NK-92 treated with Interleukin-12 subunit alpha and Interleukin-12 subunit beta, amount 100 ng/mL, for 24 hours (cell line): ENCODE data around the gene PIGU.
"Not testable (repeated sequence)": the region's sequence is repeated elsewhere in the genome, so short reads cannot be mapped to it uniquely, and the experiment has no call there.

ENCODE experiments used
- DNase-seq: peaks from one replicate; lab custom pipeline; 2025; lab: John Stamatoyannopoulos, UW

Gene PIGU

GRCh38 chr20:34531608-34532265 lies 145.2 kb downstream of the PIGU start:
- no peak for DNase-seq

DNA sequence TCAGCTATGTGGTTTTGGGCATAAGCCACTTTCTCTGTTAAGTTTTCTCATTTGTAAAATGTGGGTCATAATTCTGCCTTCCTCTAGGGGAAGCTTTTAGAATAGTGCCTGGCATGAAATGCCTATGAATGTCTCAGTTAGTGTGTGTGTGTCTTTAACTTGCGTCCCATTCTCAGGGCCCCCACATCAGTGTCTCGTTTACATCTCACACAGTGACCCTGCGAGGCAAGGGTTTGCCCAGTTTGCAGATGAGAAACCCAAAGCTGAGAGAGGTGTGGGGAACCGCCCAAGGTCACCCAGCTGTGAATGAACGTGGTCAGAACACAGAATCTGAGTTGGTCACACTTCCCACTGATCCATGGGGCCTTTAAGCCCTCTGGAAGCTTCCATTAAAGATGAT lies 146.6 kb downstream of the PIGU start:
- DNase-seq = no peak

DNA sequence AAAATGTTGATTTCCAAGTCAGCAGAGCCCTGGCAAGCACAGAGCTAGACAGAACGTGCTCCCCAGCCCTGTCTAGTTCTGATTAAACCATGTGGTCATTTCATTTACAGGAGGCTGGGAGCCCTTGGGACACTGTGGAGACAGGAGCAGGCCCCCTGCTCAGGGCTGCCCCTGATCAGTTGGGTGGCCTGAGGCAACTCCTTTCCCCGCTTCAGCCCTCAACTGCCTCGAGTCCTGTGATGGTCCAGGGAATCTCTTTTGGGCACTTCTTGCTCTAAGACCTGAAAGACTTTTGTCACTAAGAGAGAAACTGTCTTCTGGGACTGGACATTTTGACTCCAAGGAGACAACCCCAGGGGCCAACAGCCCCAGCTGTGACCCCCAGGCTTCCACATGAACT lies 147.2 kb downstream of the PIGU start:
- DNase-seq = no peak

GRCh38 chr20:34528921-34529297 lies 148.0 kb downstream of the PIGU start:
- DNase-seq = no peak

DNA sequence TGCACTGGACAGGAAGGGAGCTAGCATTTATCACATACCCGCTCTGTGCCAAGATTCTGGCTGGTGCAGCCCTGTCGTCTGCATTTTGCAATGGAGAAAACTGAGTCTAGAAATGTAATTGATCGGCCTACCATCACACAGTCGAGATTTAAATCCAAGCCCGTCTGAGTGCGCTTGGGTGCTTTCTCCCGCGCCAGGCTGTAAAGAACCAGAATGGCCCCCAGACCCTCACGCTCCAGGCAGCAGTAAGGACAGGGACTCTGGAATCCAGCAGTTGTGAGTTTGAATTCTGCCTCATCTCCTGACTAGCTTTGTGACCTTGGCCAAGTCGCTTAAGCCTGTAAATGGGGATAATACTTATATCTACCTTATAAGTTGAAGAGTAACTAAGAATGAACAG lies 149.9 kb downstream of the PIGU start:
- no peak for DNase-seq

DNA sequence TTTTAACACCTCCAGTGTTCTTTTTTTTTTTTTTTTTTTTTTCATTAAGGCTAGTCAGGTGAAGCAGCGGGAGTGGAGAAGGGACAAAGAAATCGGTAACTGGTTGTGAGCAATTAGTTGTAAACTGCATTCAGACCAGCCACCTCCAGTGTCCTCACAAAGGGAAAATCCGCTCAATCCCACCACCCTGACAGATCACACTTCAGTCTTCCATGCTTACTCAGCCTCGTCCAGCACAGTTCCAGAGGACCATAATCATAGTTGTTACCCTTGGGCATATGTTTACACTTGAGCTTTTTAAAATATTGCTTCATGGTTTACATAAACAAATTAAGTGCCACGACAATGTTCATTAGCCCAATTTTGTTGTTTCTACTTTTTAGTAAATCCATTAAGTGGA lies 150.4 kb downstream of the PIGU start:
- no peak for DNase-seq

GRCh38 chr20:34525709-34526416 lies 151.0 kb downstream of the PIGU start:
- DNase-seq = no peak

GRCh38 chr20:34525342-34525708 lies 151.6 kb downstream of the PIGU start:
- DNase-seq = no peak

DNA sequence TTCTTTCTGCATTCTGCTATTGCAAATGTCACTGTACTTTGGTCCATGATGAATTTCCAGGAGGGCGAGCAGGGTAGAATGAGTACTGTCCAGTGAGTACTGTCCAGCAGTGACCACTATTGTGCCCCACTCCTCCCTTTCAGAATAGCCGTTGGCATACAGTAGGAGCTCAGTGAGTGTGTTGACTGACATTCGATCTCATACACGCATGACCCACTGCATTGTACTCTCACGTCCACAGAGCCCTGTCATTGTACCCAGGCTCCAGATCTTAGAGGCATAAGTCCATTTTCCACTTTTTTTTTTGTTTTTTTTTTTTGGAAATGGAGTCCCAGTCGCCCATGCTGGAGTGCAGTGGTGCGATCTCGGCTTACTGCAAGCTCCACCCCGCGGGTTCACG lies 152.5 kb downstream of the PIGU start:
- no peak for DNase-seq

DNA sequence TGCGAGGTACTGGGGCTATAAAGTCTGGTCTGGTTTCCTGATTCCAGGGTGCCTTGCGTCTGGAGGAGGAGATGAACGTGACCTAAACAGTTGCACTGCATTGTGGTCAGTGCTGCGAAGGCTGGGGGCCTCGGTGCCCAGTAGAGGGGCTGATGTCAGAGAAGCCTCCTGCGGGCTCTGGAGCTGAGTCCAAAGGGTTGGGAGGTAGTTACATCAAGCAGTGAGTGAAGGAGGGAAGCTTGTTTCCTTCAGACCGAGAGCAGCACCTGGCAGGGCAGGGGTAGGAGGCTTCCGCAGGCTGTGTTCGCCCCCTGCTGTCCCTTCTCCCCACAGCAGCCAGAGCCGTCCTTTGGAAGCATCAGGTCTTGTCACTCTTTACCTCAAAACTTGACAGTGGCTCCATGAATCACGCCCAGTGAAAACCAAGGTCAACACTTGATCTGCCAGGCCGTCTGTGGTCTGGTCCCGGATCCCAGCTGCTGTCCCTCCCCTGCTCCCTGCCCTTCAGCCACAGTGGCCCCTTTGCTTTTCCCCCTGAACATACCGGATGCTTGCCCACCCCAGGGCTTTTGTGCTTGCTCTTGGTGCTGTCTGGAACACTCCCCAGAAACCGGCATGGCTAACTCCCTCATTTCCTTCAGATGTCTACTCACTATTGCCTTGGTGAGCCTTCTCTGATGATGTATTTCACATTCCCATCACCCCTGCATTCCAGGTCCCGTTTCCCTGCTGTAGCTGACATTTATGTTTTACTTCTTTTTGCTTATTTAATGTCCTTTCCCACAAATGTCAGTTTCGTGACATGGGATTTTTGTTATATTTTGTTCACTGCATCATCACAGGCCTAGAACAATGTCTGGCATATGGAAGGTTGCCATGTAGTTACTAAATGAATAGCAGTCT lies 153.7 kb downstream of the PIGU start:
- DNase-seq = no peak

GRCh38 chr20:34519841-34520240 lies 157.1 kb downstream of the PIGU start:
- DNase-seq = not testable (repeated sequence)

DNA sequence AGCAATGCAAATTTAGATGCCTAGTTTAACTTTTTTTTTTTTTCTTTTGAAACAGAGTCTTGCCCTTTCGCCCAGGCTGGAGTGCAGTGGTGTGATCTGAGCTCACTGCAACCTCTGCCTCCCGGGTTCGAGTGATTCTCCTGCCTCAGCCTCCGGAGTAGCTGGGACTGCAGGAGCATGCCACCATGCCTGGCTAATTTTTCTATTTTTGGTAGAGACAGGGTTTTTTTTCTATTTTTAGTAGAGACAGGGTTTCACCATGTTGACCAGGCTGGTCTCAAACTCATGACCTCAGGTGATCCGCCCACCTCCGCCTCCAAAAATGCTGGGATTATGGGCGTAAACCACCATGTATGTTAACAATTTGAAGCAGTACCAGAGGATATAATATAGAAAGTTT lies 158.0 kb downstream of the PIGU start:
- DNase-seq = not testable (repeated sequence)

DNA sequence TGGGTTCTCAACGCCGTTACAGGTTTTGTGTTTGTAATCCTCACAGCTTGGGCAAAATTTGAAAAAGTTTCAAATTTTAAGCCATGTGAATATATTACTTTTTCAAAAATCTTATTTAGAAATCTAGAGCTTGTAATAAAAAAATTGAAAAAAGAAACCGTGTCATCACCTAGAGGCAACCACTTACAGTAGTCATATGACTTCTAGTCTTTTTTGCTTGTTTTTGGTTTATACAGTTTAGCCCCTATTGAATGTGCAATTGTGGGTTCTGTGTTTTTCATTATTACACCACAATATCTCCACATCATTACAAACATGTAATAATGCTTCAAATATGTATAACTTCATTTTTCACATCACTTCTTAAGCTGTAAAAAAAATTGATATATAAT lies 159.8 kb downstream of the PIGU start:
- no peak for DNase-seq

GRCh38 chr20:34516247-34517113 lies 160.4 kb downstream of the PIGU start, which contains the start of gene DYNLRB1:
DYNLRB1 (plus strand) TSS chr20:34516422; CDS start chr20:34516459, 37 bp downstream.
- peak; percentile 94 for DNase-seq

GRCh38 chr20:34515484-34516246 lies 161.2 kb downstream of the PIGU start:
- peak; percentile 16 for DNase-seq

DNA sequence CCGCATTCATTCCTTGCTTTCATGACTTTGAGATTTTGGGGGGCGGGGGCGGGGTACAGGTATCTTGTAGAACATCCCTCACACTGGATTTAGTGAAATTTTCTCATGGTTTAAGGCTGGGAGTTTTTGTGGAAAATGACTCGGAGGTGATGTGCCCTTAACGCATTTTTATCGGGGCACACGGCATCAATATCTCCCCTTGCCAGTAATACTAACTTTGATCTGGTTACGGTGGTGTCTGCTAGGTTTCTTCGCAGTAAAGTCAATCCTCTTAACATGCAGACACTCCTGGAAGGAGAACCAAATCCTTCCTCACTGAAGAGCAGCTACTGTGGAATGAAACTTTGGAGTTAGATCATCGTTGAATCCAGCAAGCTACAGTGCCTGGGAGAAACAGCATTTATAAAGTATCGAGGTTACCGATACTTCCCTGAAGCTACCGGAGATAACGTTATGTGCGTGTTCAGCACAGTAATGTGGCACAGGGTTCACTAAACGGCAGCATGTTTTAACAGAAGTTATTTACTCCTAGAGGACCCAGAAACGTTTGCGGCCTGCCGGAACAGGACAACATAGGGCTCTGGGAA lies 161.9 kb downstream of the PIGU start:
- DNase-seq = no peak

GRCh38 chr20:34514034-34514433 lies 162.9 kb downstream of the PIGU start:
- DNase-seq = not testable (repeated sequence)

GRCh38 chr20:34512955-34513419 lies 163.9 kb downstream of the PIGU start:
- no peak for DNase-seq

GRCh38 chr20:34512266-34512954 lies 164.5 kb downstream of the PIGU start:
- DNase-seq = no peak

GRCh38 chr20:34511891-34512265 lies 165.0 kb downstream of the PIGU start:
- DNase-seq = no peak
